ENCODE data around the gene SURF4.

Gene SURF4

DNA sequence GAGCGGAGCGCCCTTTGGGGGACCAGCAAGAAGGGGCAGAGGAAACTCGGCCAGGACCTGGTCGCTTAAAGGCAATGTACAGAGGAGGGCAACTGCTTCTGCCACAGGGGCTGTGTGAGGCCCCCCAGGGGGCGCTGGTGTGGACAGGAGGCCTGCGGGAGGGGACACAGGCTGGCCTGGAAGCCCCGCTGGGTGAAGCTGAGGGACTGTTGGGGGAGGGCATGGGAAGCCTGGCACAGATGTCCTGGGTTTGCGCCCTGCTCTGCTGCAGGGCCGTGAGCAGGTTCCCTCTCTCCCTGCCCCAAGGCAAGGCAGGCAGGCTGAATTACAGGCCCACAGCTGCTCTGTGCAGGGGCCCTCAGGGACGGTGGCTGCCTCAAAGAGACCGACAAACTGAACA, 33.3 kb downstream of the SURF4 start:
- no peak overlapping the region for H3K4me3 ChIP-seq (ENCODE audit: low read length)
- 0 out of 2 replicates have a peak, but pooled peaks cover 7% of the 10 kb centered on the region for H3K4me1 ChIP-seq (ENCODE audit: low read length)
- DNase-seq = no peak
- no peak overlapping the region for H3K4me2 ChIP-seq (ENCODE audit: low read depth, low read length)
- H3K9me3 ChIP-seq (replicated peaks; ENCODE audit: insufficient read depth, low read length) = no peaks in the 10 kb centered on the region
- peaks cover 26% of the 10 kb centered on the region for H3K79me2 ChIP-seq (ENCODE audit: low read length)
- H3K9ac ChIP-seq (ENCODE audit: low read length) = no peak overlapping the region
- H2AFZ ChIP-seq (ENCODE audit: low read length) = no peak overlapping the region
- 0 out of 2 replicates have a peak, but pooled peaks cover 2% of the 10 kb centered on the region for H3F3A ChIP-seq (ENCODE audit: insufficient read depth, low read length)
- H3K27ac ChIP-seq (ENCODE audit: low read length) = no peak overlapping the region
- no peaks in the 10 kb centered on the region for H3K36me3 ChIP-seq (replicated peaks; ENCODE audit: insufficient read depth, low read length)
- no peaks in the 10 kb centered on the region for H3K27me3 ChIP-seq (replicated peaks; ENCODE audit: insufficient read depth, low read length)
- H3K9me2 ChIP-seq (replicated peaks; ENCODE audit: insufficient read depth, low read length) = no peaks in the 10 kb centered on the region
- TF ChIP-seq CTCF (IDR thresholded peaks at IDR 0.05; ENCODE audit: low read length) = 0 out of 2 replicates have a peak, but pooled peaks have one; percentile 6
- TF ChIP-seq EZH2 (optimal IDR thresholded peaks at IDR 0.05; ENCODE audit: low read depth, low read length) = no peak
- H4K20me1 ChIP-seq (ENCODE audit: insufficient read depth, low read length) = no peaks in the 10 kb centered on the region

DNA sequence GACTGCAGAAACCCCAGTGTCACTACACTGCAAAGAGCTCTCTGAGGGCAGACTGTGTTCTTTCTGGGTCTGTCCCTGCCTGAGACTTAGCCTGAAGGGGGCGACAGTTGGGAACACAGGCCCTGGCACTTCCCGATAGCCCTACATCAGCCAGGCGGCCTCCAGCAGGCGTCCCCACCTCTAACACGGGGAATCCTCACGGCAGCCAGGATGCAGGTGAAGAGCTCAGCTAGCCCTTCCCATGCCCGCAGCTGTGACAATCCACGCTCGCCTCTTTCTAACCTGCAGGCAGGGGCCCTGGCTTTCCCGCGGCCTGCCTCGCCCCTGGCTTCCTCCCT, 33.8 kb downstream of the SURF4 start:
- Histone ChIP-seq H2AFZ (ENCODE audit: low read length) (no peak overlapping the region), H3K9me2 (replicated peaks; ENCODE audit: insufficient read depth, low read length) (no peaks in the 10 kb centered on the region), H3K79me2 (ENCODE audit: low read length) (peaks cover 20% of the 10 kb centered on the region), H3K4me3 (ENCODE audit: low read length) (no peak overlapping the region), H3K27ac (ENCODE audit: low read length) (no peak overlapping the region), H3K4me1 (ENCODE audit: low read length) (0 out of 2 replicates have a peak, but pooled peaks cover 7% of the 10 kb centered on the region), H3K9ac (ENCODE audit: low read length) (no peak overlapping the region), H4K20me1 (ENCODE audit: insufficient read depth, low read length) (no peaks in the 10 kb centered on the region), H3K4me2 (ENCODE audit: low read depth, low read length) (no peak overlapping the region), H3K9me3 (replicated peaks; ENCODE audit: insufficient read depth, low read length) (no peaks in the 10 kb centered on the region), H3K27me3 (replicated peaks; ENCODE audit: insufficient read depth, low read length) (no peaks in the 10 kb centered on the region), H3K36me3 (replicated peaks; ENCODE audit: insufficient read depth, low read length) (no peaks in the 10 kb centered on the region), H3F3A (ENCODE audit: insufficient read depth, low read length) (peaks cover 7% of the 10 kb centered on the region; the same call in 1 of the 2 replicates)
- TF ChIP-seq CTCF (IDR thresholded peaks at IDR 0.05; ENCODE audit: low read length) (no peak), EZH2phosphoT487 (IDR thresholded peaks at IDR 0.05; ENCODE audit: low read length) (no peak), EZH2 (optimal IDR thresholded peaks at IDR 0.05; ENCODE audit: low read depth, low read length) (no peak)
- no peak for DNase-seq

GRCh38 chr9:133341369-133342068, 34.3 kb downstream of the SURF4 start:
- Histone ChIP-seq H3K4me2 (ENCODE audit: low read depth, low read length) (no peak overlapping the region), H2AFZ (ENCODE audit: low read length) (no peak overlapping the region), H3K9ac (ENCODE audit: low read length) (no peak overlapping the region), H3K27ac (ENCODE audit: low read length) (no peak overlapping the region), H3K9me3 (replicated peaks; ENCODE audit: insufficient read depth, low read length) (no peaks in the 10 kb centered on the region), H3K4me3 (ENCODE audit: low read length) (no peak overlapping the region), H3K36me3 (replicated peaks; ENCODE audit: insufficient read depth, low read length) (no peaks in the 10 kb centered on the region), H3K4me1 (ENCODE audit: low read length) (0 out of 2 replicates have a peak, but pooled peaks cover 4% of the 10 kb centered on the region), H3K9me2 (replicated peaks; ENCODE audit: insufficient read depth, low read length) (no peaks in the 10 kb centered on the region), H3F3A (ENCODE audit: insufficient read depth, low read length) (peaks cover 7% of the 10 kb centered on the region; the same call in 1 of the 2 replicates), H4K20me1 (ENCODE audit: insufficient read depth, low read length) (no peaks in the 10 kb centered on the region), H3K27me3 (replicated peaks; ENCODE audit: insufficient read depth, low read length) (no peaks in the 10 kb centered on the region), H3K79me2 (ENCODE audit: low read length) (peaks cover 15% of the 10 kb centered on the region)
- no peak for DNase-seq
- TF ChIP-seq EZH2 (optimal IDR thresholded peaks at IDR 0.05; ENCODE audit: low read depth, low read length) (no peak), EZH2phosphoT487 (IDR thresholded peaks at IDR 0.05; ENCODE audit: low read length) (no peak), CTCF (IDR thresholded peaks at IDR 0.05; ENCODE audit: low read length) (no peak)

Measured in MM.1S (cell line).